IMR-90 (cell line): ENCODE results near the gene THRB. TPM values are rescaled to one million over a fixed set of nuclear protein-coding genes. Genes with fewer than 3 reads are reported as not detected.

ENCODE experiments used
- ATAC-seq: fragments of 200-7000 bp; cut with Tn5 transposase; 2 replicates; pipeline ENCODE4 v1.9.1; 2020; ENCODE audit warnings: low read depth, mild to moderate bottlenecking, moderate library complexity
- BruUV-seq: library from RNA; stranded (reverse); fragments of 400-500 nt; replicated peaks from 2 replicates; lab custom pipeline; 2021; lab: Mats Ljungman, UMichigan
- CTCF ChIA-PET: fragments of 300-600 bp; formaldehyde crosslinking; extraction: SDS; loops from one replicate; lab custom pipeline; 2021; ENCODE audit warnings: antibody characterized with exemption; lab: Yijun Ruan, JAX
- POLR2A ChIA-PET: fragments of 300-600 bp; sonication (Branson Sonifier 250); formaldehyde crosslinking; loops from one replicate; lab custom pipeline; 2022; ENCODE audit warnings: antibody characterized with exemption; ENCODE audit not compliant: unreplicated experiment; lab: Charles Lee
- DNase-seq: peaks from one replicate; pipeline ENCODE4 v3.0.0; 2013
- H2AFZ ChIP-seq: replicated peaks from 2 replicates; pipeline ENCODE3; 2013; ENCODE audit warnings: low read length, mild to moderate bottlenecking; ENCODE audit not compliant: poor library complexity
- H2AK5ac ChIP-seq: 2 replicates; pipeline ENCODE4 v1.6.1; 2013; ENCODE audit warnings: low read depth, low read length, inconsistent platforms
- H2AK9ac ChIP-seq: replicated peaks from 2 replicates; pipeline ENCODE3; 2013; ENCODE audit warnings: mild to moderate bottlenecking, low read depth, low read length, moderate library complexity; ENCODE audit not compliant: poor library complexity
- H2BK120ac ChIP-seq: 2 replicates; pipeline ENCODE4 v1.6.1; 2013; ENCODE audit warnings: low read depth, low read length, inconsistent platforms
- H2BK15ac ChIP-seq: 3 replicates; pipeline ENCODE4 v1.6.1; 2013; ENCODE audit warnings: low read depth, low read length, inconsistent platforms
- H2BK20ac ChIP-seq: 2 replicates; pipeline ENCODE4 v1.6.1; 2013; ENCODE audit warnings: low read depth, mild to moderate bottlenecking, inconsistent platforms, low read length, moderate library complexity
- H2BK5ac ChIP-seq: 2 replicates; pipeline ENCODE4 v1.6.1; 2013; ENCODE audit warnings: mild to moderate bottlenecking, low read depth, low read length, inconsistent platforms; ENCODE audit not compliant: poor library complexity, severe bottlenecking
- H3K14ac ChIP-seq: replicated peaks from 2 replicates; pipeline ENCODE4 v1.6.1; 2013; ENCODE audit warnings: low read depth, low read length, inconsistent platforms
- H3K18ac ChIP-seq: 2 replicates; pipeline ENCODE4 v1.6.1; 2013; ENCODE audit warnings: low read depth, low read length, control low read depth
- H3K23ac ChIP-seq: 2 replicates; pipeline ENCODE4 v1.6.1; 2013; ENCODE audit warnings: low read depth, low read length, inconsistent platforms
- H3K27ac ChIP-seq: 2 replicates; pipeline ENCODE4 v1.5.1; 2013; ENCODE audit warnings: mild to moderate bottlenecking, control low read depth, low read length; ENCODE audit not compliant: insufficient read depth
- H3K27me3 ChIP-seq: 2 replicates; pipeline ENCODE4 v1.6.1; 2013; ENCODE audit warnings: low read length; ENCODE audit not compliant: control insufficient read depth, insufficient read depth
- H3K36me3 ChIP-seq: 2 replicates; pipeline ENCODE4 v1.6.1; 2013; ENCODE audit warnings: low read length, mixed read lengths; ENCODE audit not compliant: control insufficient read depth, insufficient read depth
- H3K4ac ChIP-seq: 2 replicates; pipeline ENCODE4 v1.6.1; 2013; ENCODE audit warnings: low read depth, low read length, inconsistent platforms
- H3K4me1 ChIP-seq: 2 replicates; pipeline ENCODE4 v1.6.1; 2013; ENCODE audit warnings: low read length, mixed read lengths; ENCODE audit not compliant: control insufficient read depth, insufficient read depth
- H3K4me2 ChIP-seq: 2 replicates; pipeline ENCODE4 v1.6.1; 2013; ENCODE audit warnings: low read depth, mild to moderate bottlenecking, control low read depth, low read length, moderate library complexity
- H3K4me3 ChIP-seq: 2 replicates; pipeline ENCODE4 v1.5.1; 2013; ENCODE audit warnings: low read depth, mild to moderate bottlenecking, control low read depth, low read length, moderate library complexity; ENCODE audit not compliant: insufficient read depth
- H3K56ac ChIP-seq: 2 replicates; pipeline ENCODE4 v1.6.1; 2013; ENCODE audit warnings: low read length, inconsistent platforms; ENCODE audit not compliant: insufficient read depth; ENCODE audit errors: extremely low read depth
- H3K79me1 ChIP-seq, 2 experiments: 2 replicates each; pipeline ENCODE4 v1.6.1; 2013; ENCODE audit warnings: low read length in 2 of 2, inconsistent platforms in 1 of 2, low read depth in 1 of 2
- H3K9ac ChIP-seq: 2 replicates; pipeline ENCODE4 v1.6.1; 2013; ENCODE audit warnings: low read depth, low read length, control low read depth
- H3K9me1 ChIP-seq: 2 replicates; pipeline ENCODE4 v1.6.1; 2013; ENCODE audit warnings: low read length, inconsistent platforms; ENCODE audit not compliant: insufficient read depth
- H3K9me3 ChIP-seq: 2 replicates; pipeline ENCODE4 v1.6.1; 2013; ENCODE audit warnings: low read length; ENCODE audit not compliant: control insufficient read depth, insufficient read depth
- H4K20me1 ChIP-seq: 2 replicates; pipeline ENCODE4 v1.6.1; 2013; ENCODE audit warnings: low read length, inconsistent platforms; ENCODE audit not compliant: insufficient read depth
- H4K5ac ChIP-seq: 2 replicates; pipeline ENCODE4 v1.6.1; 2013; ENCODE audit warnings: mild to moderate bottlenecking, low read depth, low read length, control low read depth
- H4K8ac ChIP-seq, 2 experiments: 2 replicates each; pipeline ENCODE4 v1.6.1; 2013; ENCODE audit warnings: low read depth in 2 of 2, low read length in 2 of 2, control low read depth in 1 of 2, inconsistent platforms in 1 of 2
- H4K91ac ChIP-seq: 2 replicates; pipeline ENCODE4 v1.6.1; 2013; ENCODE audit warnings: low read depth, low read length, inconsistent platforms; ENCODE audit not compliant: insufficient read depth
- CEBPB ChIP-seq: IDR thresholded peaks from 2 replicates; pipeline ENCODE4 v1.6.1; 2012; ENCODE audit warnings: low read depth, low read length, improper control_type of control experiment
- CHD1 ChIP-seq: IDR thresholded peaks from 2 replicates; pipeline ENCODE4 v1.6.1; 2012; ENCODE audit warnings: low read depth, low read length, improper control_type of control experiment
- FOS ChIP-seq: fragments of 150-350 bp; IDR thresholded peaks from 2 replicates; pipeline ENCODE4 v1.6.1; 2016; ENCODE audit warnings: low read depth, low read length
- MAZ ChIP-seq: IDR thresholded peaks from 2 replicates; pipeline ENCODE4 v1.6.1; 2012; ENCODE audit warnings: low read depth, mild to moderate bottlenecking, low read length, improper control_type of control experiment, moderate library complexity, borderline replicate concordance
- POLR2A ChIP-seq: IDR thresholded peaks from 2 replicates; pipeline ENCODE4 v1.6.1; 2012; ENCODE audit warnings: mild to moderate bottlenecking, low read depth, low read length
- SMC3 ChIP-seq: fragments of 150-350 bp; IDR thresholded peaks from 2 replicates; pipeline ENCODE4 v1.6.1; 2016; ENCODE audit warnings: low read depth, mild to moderate bottlenecking, antibody characterized with exemption, low read length, moderate library complexity
- WGBS, 2 experiments: methylation state at CpG; one replicate each; pipeline versions ENCODE4 v1.1.5 to v1.1.7; 2013; ENCODE audit warnings: missing lambda C conversion rate in 2 of 2; ENCODE audit not compliant: insufficient read length in 1 of 2; ENCODE audit errors: extremely low coverage in 2 of 2; 5-methylcytosine and 5-hydroxymethylcytosine counted together
- dilution Hi-C: fragments of 300-500 bp; cut with HindIII; formaldehyde crosslinking; loops from one replicate; pipeline ENCODE4 v1.14.3; 2018; ENCODE audit warnings: low sequenced_read_pairs; ENCODE audit not compliant: unreplicated experiment
- in situ Hi-C: fragments of 300-500 bp; cut with MboI; formaldehyde crosslinking; loops from 3 replicates; pipeline ENCODE4 v1.14.3; 2019; ENCODE audit warnings: low sequenced_read_pairs, inconsistent platforms, mixed read lengths
- intact Hi-C: fragments of 100-400 bp; cut with micrococcal nuclease; formaldehyde crosslinking; loops from 2 replicates; pipeline ENCODE4 v1.10.0; 2022
- polyA plus RNA-seq, 3 experiments: library from polyadenylated mRNA; depleted of rRNA; stranded (reverse); fragments of >200 nt; gene quantifications; 2 replicates each; pipeline ENCODE4 v1.2.3, GENCODE V29; 2012; ENCODE audit warnings: low replicate concordance in 1 of 3
- total RNA-seq: library from RNA; depleted of rRNA; stranded (reverse); fragments of >200 nt; gene quantifications from 2 replicates; pipeline ENCODE4 v1.2.3, GENCODE V29; 2012
- TF ChIP-seq, protein P1 (sequence below): fragments of 150-350 bp; IDR thresholded peaks from 2 replicates; pipeline ENCODE4 v1.6.1; 2017; ENCODE audit warnings: mild to moderate bottlenecking, antibody characterized with exemption, low read length, low read depth
- TF ChIP-seq, protein P2 (sequence below): conservative IDR thresholded peaks from 2 replicates; pipeline ENCODE4 v1.5.1; 2012; ENCODE audit warnings: mild to moderate bottlenecking, low read depth, low read length, improper control_type of control experiment

THRB gene
- total and polyA plus RNA-seq, 2 of the 4 experiments (the other 2 are of a cell fraction) = under 0.01 TPM; not detected in 1

DNA sequence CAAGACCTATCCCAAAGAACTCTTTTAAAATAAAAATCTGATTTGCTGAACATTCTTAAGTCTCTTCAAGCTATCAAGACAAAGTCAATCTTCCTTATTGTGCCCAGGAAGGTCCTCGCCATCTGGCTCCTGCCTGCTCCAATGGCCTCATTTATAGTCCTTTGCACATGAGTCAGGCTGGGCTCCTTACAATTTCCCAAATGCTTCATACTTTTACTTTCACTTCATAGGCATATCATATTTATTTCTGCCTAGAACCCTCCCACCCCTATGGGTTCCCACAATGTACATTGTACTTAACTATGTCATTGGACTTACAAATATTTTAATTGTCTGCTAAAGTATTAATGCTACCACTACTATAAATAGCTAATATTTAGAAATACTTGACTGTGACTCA lies 9.1 kb downstream of the THRB start (continued):
- no peak for TF ChIP-seq POLR2A
- TF ChIP-seq, protein P1, sequence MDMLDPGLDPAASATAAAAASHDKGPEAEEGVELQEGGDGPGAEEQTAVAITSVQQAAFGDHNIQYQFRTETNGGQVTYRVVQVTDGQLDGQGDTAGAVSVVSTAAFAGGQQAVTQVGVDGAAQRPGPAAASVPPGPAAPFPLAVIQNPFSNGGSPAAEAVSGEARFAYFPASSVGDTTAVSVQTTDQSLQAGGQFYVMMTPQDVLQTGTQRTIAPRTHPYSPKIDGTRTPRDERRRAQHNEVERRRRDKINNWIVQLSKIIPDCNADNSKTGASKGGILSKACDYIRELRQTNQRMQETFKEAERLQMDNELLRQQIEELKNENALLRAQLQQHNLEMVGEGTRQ = no peak

DNA sequence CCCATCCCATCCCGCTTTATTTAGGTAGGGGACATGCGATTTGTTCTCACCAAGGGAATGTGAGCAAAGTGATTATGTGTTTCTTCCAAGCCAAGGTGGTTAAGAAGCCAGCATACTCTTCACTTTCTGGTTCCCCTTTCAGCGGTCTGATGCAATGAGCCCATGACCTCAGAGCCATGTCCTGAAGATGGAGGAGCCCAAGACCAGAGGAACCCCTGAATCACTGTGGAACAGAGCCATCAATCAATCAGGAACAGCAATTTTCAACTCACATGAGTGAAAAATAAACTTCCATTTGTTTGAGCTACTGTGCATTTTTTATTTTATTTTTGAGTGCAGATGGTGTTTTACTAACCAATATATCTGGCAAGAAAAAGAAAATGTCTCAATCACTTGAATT lies 10.8 kb downstream of the THRB start:
- intact Hi-C loops (no loop called here), in situ Hi-C loops (no loop called here), dilution Hi-C loops (no loop called here)
- DNase-seq (no peak), ATAC-seq (no peak)
- Histone ChIP-seq H2BK20ac (no peak overlapping the region), H3K27me3 (no peaks in the 10 kb centered on the region), H3K4me2 (no peak overlapping the region), H4K8ac (no peak overlapping the region), H3K27ac (no peak overlapping the region), H3K79me1 (no peaks in the 10 kb centered on the region), H3K14ac (no peak overlapping the region), H3K4me1 (no peaks in the 10 kb centered on the region), H2BK120ac (no peak overlapping the region), H2AK5ac (no peak overlapping the region), H3K56ac (no peak overlapping the region), H3K9me1 (no peaks in the 10 kb centered on the region), H2BK15ac (no peak overlapping the region), H3K9me3 (no peaks in the 10 kb centered on the region), H3K4ac (no peak overlapping the region), H3K4me3 (no peak overlapping the region), H2AK9ac (no peak overlapping the region), H3K36me3 (no peaks in the 10 kb centered on the region), H3K9ac (no peak overlapping the region), H2BK5ac (no peak overlapping the region), H3K23ac (no peak overlapping the region), H3K18ac (no peak overlapping the region), H4K91ac (no peak overlapping the region), H4K5ac (no peak overlapping the region), H2AFZ (no peak overlapping the region), H4K20me1 (no peaks in the 10 kb centered on the region)
- TF ChIP-seq CHD1 (no peak), SMC3 (no peak), MAZ (no peak), POLR2A (no peak), FOS (no peak), CEBPB (no peak)
- TF ChIP-seq, protein P2, sequence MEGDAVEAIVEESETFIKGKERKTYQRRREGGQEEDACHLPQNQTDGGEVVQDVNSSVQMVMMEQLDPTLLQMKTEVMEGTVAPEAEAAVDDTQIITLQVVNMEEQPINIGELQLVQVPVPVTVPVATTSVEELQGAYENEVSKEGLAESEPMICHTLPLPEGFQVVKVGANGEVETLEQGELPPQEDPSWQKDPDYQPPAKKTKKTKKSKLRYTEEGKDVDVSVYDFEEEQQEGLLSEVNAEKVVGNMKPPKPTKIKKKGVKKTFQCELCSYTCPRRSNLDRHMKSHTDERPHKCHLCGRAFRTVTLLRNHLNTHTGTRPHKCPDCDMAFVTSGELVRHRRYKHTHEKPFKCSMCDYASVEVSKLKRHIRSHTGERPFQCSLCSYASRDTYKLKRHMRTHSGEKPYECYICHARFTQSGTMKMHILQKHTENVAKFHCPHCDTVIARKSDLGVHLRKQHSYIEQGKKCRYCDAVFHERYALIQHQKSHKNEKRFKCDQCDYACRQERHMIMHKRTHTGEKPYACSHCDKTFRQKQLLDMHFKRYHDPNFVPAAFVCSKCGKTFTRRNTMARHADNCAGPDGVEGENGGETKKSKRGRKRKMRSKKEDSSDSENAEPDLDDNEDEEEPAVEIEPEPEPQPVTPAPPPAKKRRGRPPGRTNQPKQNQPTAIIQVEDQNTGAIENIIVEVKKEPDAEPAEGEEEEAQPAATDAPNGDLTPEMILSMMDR = no peak
- TF ChIP-seq, protein P1 = no peak
- BruUV-seq = no TSS peak
- CTCF ChIA-PET = no interaction called here
- WGBS, 2 experiments = no CpG with 5 or more reads among the region's 3 CpGs
- POLR2A ChIA-PET = interaction anchor here (0.6 kb wide), 1 partner anchor 57 kb away, joined by 3 read pairs; no protein-coding TSS in a partner anchor
